ENCODE results near the gene ASAP2.

The ASAP2 gene

DNA sequence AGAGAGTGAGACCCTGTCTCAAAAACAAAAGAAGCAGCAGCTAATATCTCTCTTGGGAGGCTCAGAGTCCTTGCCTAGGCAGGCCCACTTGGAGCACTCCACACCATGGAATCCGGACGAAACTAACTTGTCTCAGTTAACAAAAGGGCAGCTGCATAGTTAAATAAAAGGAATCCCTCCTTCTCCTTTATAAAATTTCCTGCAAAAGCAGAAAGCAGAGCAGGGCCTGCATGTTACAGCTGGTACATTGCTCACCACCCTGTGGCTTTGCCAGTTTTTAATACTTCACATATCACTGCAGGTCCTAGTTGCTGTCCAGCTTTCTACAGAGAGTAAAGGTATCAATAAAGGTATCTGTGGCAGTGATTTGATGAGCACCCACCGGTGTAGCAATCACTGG is 93.6 kb downstream of the ASAP2 start:
- no peak for TF ChIP-seq CTCF (IDR thresholded peaks at IDR 0.05)
- Histone ChIP-seq H3K27ac (no peak overlapping the region), H3K4me3 (no peak overlapping the region)
- no peak for DNase-seq (ENCODE audit: low spot score)

DNA sequence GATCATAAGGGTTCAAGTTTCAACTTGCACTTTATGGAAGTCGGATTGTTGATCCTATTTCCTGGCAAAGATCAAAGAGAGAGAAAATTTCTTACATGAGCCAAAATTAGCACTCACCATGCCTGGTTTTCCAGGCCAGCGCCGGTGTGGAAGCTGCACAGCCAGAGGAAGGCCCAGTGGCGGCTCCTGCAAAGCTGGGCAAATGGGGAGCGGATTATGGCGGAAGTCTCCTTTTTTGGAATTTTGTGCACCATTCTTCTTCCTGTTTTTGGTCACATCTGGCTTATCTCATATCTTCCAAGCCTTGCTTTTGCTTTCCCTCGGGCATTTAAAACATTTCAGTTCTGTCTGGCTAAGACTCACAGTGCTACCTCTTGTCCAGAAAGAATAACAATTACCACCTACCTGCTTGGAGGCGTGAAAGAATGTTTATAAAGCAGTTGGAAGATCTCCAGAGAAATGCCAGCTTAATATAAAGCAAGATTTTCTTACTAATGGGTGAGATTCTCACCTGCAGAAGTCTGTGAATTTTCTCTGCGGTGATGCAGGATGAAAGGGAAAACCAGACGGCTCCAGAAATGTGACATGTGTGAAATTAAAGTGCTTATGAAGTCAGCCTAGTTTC is 94.3 kb downstream of the ASAP2 start:
- no peak for TF ChIP-seq CTCF (IDR thresholded peaks at IDR 0.05)
- no peak overlapping the region for H3K27ac ChIP-seq
- no peak overlapping the region for H3K4me3 ChIP-seq
- DNase-seq (ENCODE audit: low spot score): no peak

GRCh38 chr2:9302755-9303154 is 96.1 kb downstream of the ASAP2 start:
- H3K4me3 ChIP-seq: no peak overlapping the region
- TF ChIP-seq CTCF (IDR thresholded peaks at IDR 0.05): no peak
- H3K27ac ChIP-seq: no peak overlapping the region
- DNase-seq (ENCODE audit: low spot score): no peak

GRCh38 chr2:9303528-9304225 is 97.1 kb downstream of the ASAP2 start:
- Histone ChIP-seq H3K4me3 (no peak overlapping the region), H3K27ac (no peak overlapping the region)
- DNase-seq (ENCODE audit: low spot score): no peak
- TF ChIP-seq CTCF (IDR thresholded peaks at IDR 0.05): no peak

- no peak overlapping the region for H3K4me3 ChIP-seq
- no peak for TF ChIP-seq CTCF (IDR thresholded peaks at IDR 0.05)
- no peak for DNase-seq (ENCODE audit: low spot score)
- peak overlapping the region in 1 of 2 donors; percentile 89 for H3K27ac ChIP-seq
Measured at GRCh38 chr2:9306911-9307310, 100.3 kb downstream of the ASAP2 start.

GRCh38 chr2:9307535-9307934 is 100.9 kb downstream of the ASAP2 start:
- Histone ChIP-seq H3K4me3 (no peak overlapping the region), H3K27ac (peak overlapping the region in 1 of 2 donors; percentile 89)
- DNase-seq (ENCODE audit: low spot score): no peak
- no peak for TF ChIP-seq CTCF (IDR thresholded peaks at IDR 0.05)

All from coronary artery (tissue), 2 donors.